LoVo (cell line): ENCODE results near the gene MPHOSPH6.
"Not testable (repeated sequence)": the region's sequence is repeated elsewhere in the genome, so short reads cannot be mapped to it uniquely, and the experiment has no call there.

Source experiments
- DNase-seq: peaks from one replicate; pipeline ENCODE4 v3.0.0-alpha.2; 2016; ENCODE audit warnings: low spot score

The MPHOSPH6 gene

GRCh38 chr16:82169861-82170845 lies at the start of gene MPHOSPH6:
Gene MPHOSPH6, minus strand, starts transcription at chr16:82170224. Its CDS starts 49 bp downstream, at chr16:82170175.
- DNase-seq: peak; percentile 93

- DNase-seq: no peak
Observed at GRCh38 chr16:82219298-82219697, 49.3 kb upstream of the MPHOSPH6 start.

- DNase-seq: not testable (repeated sequence)
Observed at GRCh38 chr16:82209314-82209713, 39.3 kb upstream of the MPHOSPH6 start.

GRCh38 chr16:82203198-82203597 lies 33.2 kb upstream of the MPHOSPH6 start:
- DNase-seq: no peak

- DNase-seq: no peak
Observed at GRCh38 chr16:82201926-82202325, 31.9 kb upstream of the MPHOSPH6 start.

GRCh38 chr16:82201351-82201750 lies 31.3 kb upstream of the MPHOSPH6 start:
- no peak for DNase-seq

GRCh38 chr16:82199209-82199608 lies 29.2 kb upstream of the MPHOSPH6 start:
- no peak for DNase-seq

- no peak for DNase-seq
Observed at GRCh38 chr16:82197540-82198240, 27.7 kb upstream of the MPHOSPH6 start.

GRCh38 chr16:82195917-82196494 lies 26.0 kb upstream of the MPHOSPH6 start:
- no peak for DNase-seq

GRCh38 chr16:82194086-82194485 lies 24.1 kb upstream of the MPHOSPH6 start:
- no peak for DNase-seq

GRCh38 chr16:82192665-82193064 lies 22.6 kb upstream of the MPHOSPH6 start:
- DNase-seq: no peak

GRCh38 chr16:82190386-82190785 lies 20.4 kb upstream of the MPHOSPH6 start:
- DNase-seq: no peak

- DNase-seq: no peak
Observed at GRCh38 chr16:82187829-82188228, 17.8 kb upstream of the MPHOSPH6 start.

- DNase-seq: no peak
Observed at GRCh38 chr16:82185012-82185411, 15.0 kb upstream of the MPHOSPH6 start.

- no peak for DNase-seq
Observed at GRCh38 chr16:82184213-82184612, 14.2 kb upstream of the MPHOSPH6 start.

GRCh38 chr16:82183004-82183397 lies 13.0 kb upstream of the MPHOSPH6 start:
- DNase-seq: no peak

- DNase-seq: no peak
Observed at GRCh38 chr16:82182266-82183003, 12.4 kb upstream of the MPHOSPH6 start.

- DNase-seq: no peak
Observed at GRCh38 chr16:82181461-82182185, 11.6 kb upstream of the MPHOSPH6 start.

- no peak for DNase-seq
Observed at GRCh38 chr16:82178352-82178751, 8.3 kb upstream of the MPHOSPH6 start.

GRCh38 chr16:82177555-82177954 lies 7.5 kb upstream of the MPHOSPH6 start:
- DNase-seq: no peak

- no peak for DNase-seq
Observed at GRCh38 chr16:82176204-82176603, 6.2 kb upstream of the MPHOSPH6 start.
